ENCODE results near the gene OR14A2.

The OR14A2 gene

DNA sequence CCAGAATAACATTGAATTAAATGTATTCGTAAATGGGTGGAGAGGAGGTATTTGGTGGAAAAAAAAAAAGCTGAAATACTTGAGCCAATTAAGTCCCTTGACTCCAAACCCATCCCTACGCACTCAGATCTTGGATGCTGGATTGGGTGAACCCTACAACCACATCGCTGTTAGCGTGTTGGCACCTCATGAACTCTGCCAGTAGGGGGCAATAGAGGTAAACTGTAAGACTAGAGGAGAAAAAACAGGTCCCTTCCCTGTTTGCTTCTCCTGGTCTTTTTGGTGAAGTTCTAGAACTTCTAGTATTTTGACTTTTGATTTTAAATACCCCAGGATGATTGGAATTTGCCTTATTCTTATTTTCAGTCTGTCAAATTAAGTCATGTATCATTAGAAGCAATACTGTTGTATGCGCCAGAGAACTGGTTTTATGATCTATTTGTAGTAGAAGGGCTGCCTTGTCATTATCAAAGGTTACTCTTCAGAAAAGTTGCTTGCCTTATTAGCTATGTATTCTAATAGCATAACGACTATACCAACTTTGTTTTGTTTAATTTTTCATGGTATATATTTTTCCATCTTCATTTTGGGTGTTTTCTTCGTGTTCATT, 66.5 kb downstream of the OR14A2 start:
- Histone ChIP-seq H3K27me3 (ENCODE audit: control insufficient read depth, low read length) (no peaks in the 10 kb centered on the region), H3K36me3 (ENCODE audit: control insufficient read depth, low read length) (no peaks in the 10 kb centered on the region), H3K4me3 (ENCODE audit: low read length) (no peak overlapping the region), H3K9me2 (replicated peaks; ENCODE audit: control insufficient read depth, low read length) (no peaks in the 10 kb centered on the region), H3K4me1 (ENCODE audit: control insufficient read depth, low read length) (no peaks in the 10 kb centered on the region), H3K9me3 (ENCODE audit: control insufficient read depth, insufficient read depth, low read length) (no peaks in the 10 kb centered on the region), H3K79me2 (ENCODE audit: control insufficient read depth, low read length) (no peaks in the 10 kb centered on the region), H3K4me2 (ENCODE audit: low read length) (no peak overlapping the region), H3K27ac (ENCODE audit: low read depth, low read length) (no peak overlapping the region), H4K20me1 (ENCODE audit: control insufficient read depth, insufficient read depth, low read depth, low read length) (no peaks in the 10 kb centered on the region), H3F3A (ENCODE audit: control insufficient read depth, insufficient read depth) (no peaks in the 10 kb centered on the region)
- TF ChIP-seq EZH2phosphoT487 (IDR thresholded peaks at IDR 0.05; ENCODE audit: borderline replicate concordance, low read length), result no peak
- TF ChIP-seq, protein P1, sequence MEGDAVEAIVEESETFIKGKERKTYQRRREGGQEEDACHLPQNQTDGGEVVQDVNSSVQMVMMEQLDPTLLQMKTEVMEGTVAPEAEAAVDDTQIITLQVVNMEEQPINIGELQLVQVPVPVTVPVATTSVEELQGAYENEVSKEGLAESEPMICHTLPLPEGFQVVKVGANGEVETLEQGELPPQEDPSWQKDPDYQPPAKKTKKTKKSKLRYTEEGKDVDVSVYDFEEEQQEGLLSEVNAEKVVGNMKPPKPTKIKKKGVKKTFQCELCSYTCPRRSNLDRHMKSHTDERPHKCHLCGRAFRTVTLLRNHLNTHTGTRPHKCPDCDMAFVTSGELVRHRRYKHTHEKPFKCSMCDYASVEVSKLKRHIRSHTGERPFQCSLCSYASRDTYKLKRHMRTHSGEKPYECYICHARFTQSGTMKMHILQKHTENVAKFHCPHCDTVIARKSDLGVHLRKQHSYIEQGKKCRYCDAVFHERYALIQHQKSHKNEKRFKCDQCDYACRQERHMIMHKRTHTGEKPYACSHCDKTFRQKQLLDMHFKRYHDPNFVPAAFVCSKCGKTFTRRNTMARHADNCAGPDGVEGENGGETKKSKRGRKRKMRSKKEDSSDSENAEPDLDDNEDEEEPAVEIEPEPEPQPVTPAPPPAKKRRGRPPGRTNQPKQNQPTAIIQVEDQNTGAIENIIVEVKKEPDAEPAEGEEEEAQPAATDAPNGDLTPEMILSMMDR (IDR thresholded peaks at IDR 0.05; ENCODE audit: low read depth, low read length, poor library complexity, severe bottlenecking), result peak; percentile 85

GRCh38 chr1:247680171-247680570, 67.8 kb downstream of the OR14A2 start:
- TF ChIP-seq EZH2phosphoT487 (IDR thresholded peaks at IDR 0.05; ENCODE audit: borderline replicate concordance, low read length), result no peak
- TF ChIP-seq, protein P1 (IDR thresholded peaks at IDR 0.05; ENCODE audit: low read depth, low read length, poor library complexity, severe bottlenecking), result no peak
- no peaks in the 10 kb centered on the region for H4K20me1 ChIP-seq (ENCODE audit: control insufficient read depth, insufficient read depth, low read depth, low read length)
- no peak overlapping the region for H3K4me3 ChIP-seq (ENCODE audit: low read length)
- H3F3A ChIP-seq (ENCODE audit: control insufficient read depth, insufficient read depth), result no peaks in the 10 kb centered on the region
- H3K9me2 ChIP-seq (replicated peaks; ENCODE audit: control insufficient read depth, low read length), result no peaks in the 10 kb centered on the region
- H3K9me3 ChIP-seq (ENCODE audit: control insufficient read depth, insufficient read depth, low read length), result no peaks in the 10 kb centered on the region
- H3K4me2 ChIP-seq (ENCODE audit: low read length), result no peak overlapping the region
- H3K27me3 ChIP-seq (ENCODE audit: control insufficient read depth, low read length), result no peaks in the 10 kb centered on the region
- no peaks in the 10 kb centered on the region for H3K79me2 ChIP-seq (ENCODE audit: control insufficient read depth, low read length)
- H3K27ac ChIP-seq (ENCODE audit: low read depth, low read length), result no peak overlapping the region
- no peaks in the 10 kb centered on the region for H3K36me3 ChIP-seq (ENCODE audit: control insufficient read depth, low read length)
- H3K4me1 ChIP-seq (ENCODE audit: control insufficient read depth, low read length), result no peaks in the 10 kb centered on the region

DNA sequence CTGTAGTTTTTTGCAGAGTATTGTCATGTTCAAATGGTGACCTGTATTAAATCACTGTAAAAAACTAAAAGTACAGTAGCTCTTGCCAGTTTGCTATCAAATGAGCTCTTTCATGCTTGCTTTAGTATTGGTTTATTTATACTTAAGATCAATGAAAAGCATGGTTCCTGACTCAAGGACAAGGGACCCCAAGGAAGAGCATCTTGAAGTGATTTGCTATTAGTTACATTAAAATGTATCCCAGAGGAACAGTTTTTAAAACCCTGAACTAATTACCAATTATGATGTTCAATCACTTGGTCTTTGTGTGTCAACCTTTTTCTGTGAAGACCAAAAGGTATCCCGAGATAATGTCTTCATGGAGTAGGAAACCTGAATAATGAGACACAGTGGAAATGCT, 68.3 kb downstream of the OR14A2 start, which contains the start of gene OR13G1:
TSS of gene OR13G1 (minus strand) at position 101 of the 400 bp plus-strand sequence. CDS start 6,698 bp downstream, outside the sequence.
- Histone ChIP-seq H3K4me3 (ENCODE audit: low read length) (no peak within 1 kb of the TSS), H3F3A (ENCODE audit: control insufficient read depth, insufficient read depth) (no peaks in the 10 kb centered on the region), H3K9me2 (replicated peaks; ENCODE audit: control insufficient read depth, low read length) (no peaks in the 10 kb centered on the region), H4K20me1 (ENCODE audit: control insufficient read depth, insufficient read depth, low read depth, low read length) (no peaks in the 10 kb centered on the region), H3K4me1 (ENCODE audit: control insufficient read depth, low read length) (no peaks in the 10 kb centered on the region), H3K27me3 (ENCODE audit: control insufficient read depth, low read length) (no peaks in the 10 kb centered on the region), H3K4me2 (ENCODE audit: low read length) (no peak within 1 kb of the TSS), H3K9me3 (ENCODE audit: control insufficient read depth, insufficient read depth, low read length) (no peaks in the 10 kb centered on the region), H3K79me2 (ENCODE audit: control insufficient read depth, low read length) (no peaks in the 10 kb centered on the region), H3K36me3 (ENCODE audit: control insufficient read depth, low read length) (no peaks in the 10 kb centered on the region), H3K27ac (ENCODE audit: low read depth, low read length) (no peak within 1 kb of the TSS)
- no peak for TF ChIP-seq EZH2phosphoT487 (IDR thresholded peaks at IDR 0.05; ENCODE audit: borderline replicate concordance, low read length)
- TF ChIP-seq, protein P1 (IDR thresholded peaks at IDR 0.05; ENCODE audit: low read depth, low read length, poor library complexity, severe bottlenecking), result no peak
